HCT116 (cell line): Measurements from ENCODE around the gene GATB. TPM values are rescaled to one million over a fixed set of nuclear protein-coding genes. Genes with fewer than 3 reads are reported as not detected.

ENCODE experiments used
- ATAC-seq: fragments of 200-7000 bp; cut with Tn5 transposase; 2 replicates; pipeline ENCODE4 v1.9.1; 2020; ENCODE audit warnings: mild to moderate bottlenecking, moderate library complexity
- BruUV-seq: library from RNA; stranded (reverse); fragments of 400-500 nt; replicated peaks from 2 replicates; lab custom pipeline; 2021; lab: Mats Ljungman, UMichigan
- CTCF ChIA-PET: fragments of 300-600 bp; sonication (Branson Sonifier 250); formaldehyde crosslinking; loops from one replicate; lab custom pipeline; 2021; ENCODE audit warnings: antibody characterized with exemption; lab: Charles Lee
- POLR2A ChIA-PET: fragments of 300-600, 350-600 bp; sonication (Branson Sonifier 250); formaldehyde crosslinking; loops from one replicate; lab custom pipeline; 2021; ENCODE audit warnings: antibody characterized with exemption; lab: Charles Lee
- RAD21 ChIA-PET, 2 experiments: fragments of 300-600 bp; sonication (Branson Sonifier 250); formaldehyde crosslinking; loops; one replicate each; lab custom pipeline; 2023; ENCODE audit warnings: low total read pairs in 2 of 2; ENCODE audit not compliant: uncharacterized antibody in 2 of 2, unreplicated experiment in 2 of 2, low non-redundant PET in 1 of 2; lab: Charles Lee
- DNase-seq: peaks from one replicate; pipeline ENCODE4 v3.0.0-alpha.2; 2010; ENCODE audit warnings: low read depth, low spot score
- H2AFZ ChIP-seq: fragments of 200-600 bp; shearing (Covaris generic), sonication (generic); 2 replicates; pipeline ENCODE4 v1.6.1; 2017; ENCODE audit warnings: low read depth, mixed run types, mixed read lengths, antibody characterized with exemption, low read length; ENCODE audit not compliant: poor library complexity, severe bottlenecking
- H3K27ac ChIP-seq: 2 replicates; pipeline ENCODE4 v1.5.1; 2012; ENCODE audit warnings: low read depth, low read length
- H3K27me3 ChIP-seq: fragments of 200-600 bp; sonication (generic); 2 replicates; pipeline ENCODE4 v1.6.1; 2016; ENCODE audit warnings: mixed run types, low read length, mixed read lengths; ENCODE audit not compliant: insufficient read depth
- H3K36me3 ChIP-seq, 2 experiments: fragments of 200-500 bp in 1 of 2; fragments of 200-600 bp in 1 of 2; sonication (Bioruptor generic) in 1 of 2; sonication (generic) in 1 of 2; 2 replicates each; pipeline versions ENCODE4 v1.5.1 to v1.6.1; 2014 to 2016; ENCODE audit warnings: low read length in 2 of 2, inconsistent platforms in 1 of 2, mixed read lengths in 1 of 2, mixed run types in 1 of 2; ENCODE audit not compliant: insufficient read depth in 2 of 2, control insufficient read depth in 1 of 2
- H3K4me1 ChIP-seq, 2 experiments: fragments of 200-600 bp in 1 of 2; sonication (generic) in 1 of 2; 2 replicates each; pipeline versions ENCODE4 v1.5.1 to v1.6.1; 2012 to 2017; ENCODE audit warnings: low read length in 2 of 2, inconsistent platforms in 1 of 2, mild to moderate bottlenecking in 1 of 2, mixed read lengths in 1 of 2, mixed run types in 1 of 2, moderate library complexity in 1 of 2; ENCODE audit not compliant: insufficient read depth in 2 of 2, control insufficient read depth in 1 of 2
- H3K4me2 ChIP-seq: fragments of 200-600 bp; sonication (generic); 2 replicates; pipeline ENCODE4 v1.6.1; 2017; ENCODE audit warnings: mixed run types, low read length, mixed read lengths
- H3K4me3 ChIP-seq, 2 experiments: fragments of 200-600 bp in 1 of 2; sonication (generic) in 1 of 2; replicated peaks in 1 of 2; 2 replicates each; pipeline ENCODE4 v1.5.1; 2011 to 2016; ENCODE audit warnings: low read length in 2 of 2, control low read depth in 1 of 2, low read depth in 1 of 2, mild to moderate bottlenecking in 1 of 2, mixed read lengths in 1 of 2, mixed run types in 1 of 2
- H3K79me2 ChIP-seq: fragments of 200-600 bp; sonication (generic); 2 replicates; pipeline ENCODE4 v1.6.1; 2017; ENCODE audit warnings: mild to moderate bottlenecking, mixed run types, low read length, moderate library complexity, mixed read lengths; ENCODE audit not compliant: insufficient read depth
- H3K9ac ChIP-seq: fragments of 200-600 bp; sonication (generic); 2 replicates; pipeline ENCODE4 v1.6.1; 2016; ENCODE audit warnings: low read length, mixed read lengths
- H3K9me2 ChIP-seq: fragments of 200-600 bp; sonication (generic), shearing (Covaris generic); 2 replicates; pipeline ENCODE4 v1.6.1; 2017; ENCODE audit warnings: mixed run types, mild to moderate bottlenecking, moderate library complexity; ENCODE audit not compliant: insufficient read depth
- H3K9me3 ChIP-seq, 2 experiments: fragments of 200-500 bp in 1 of 2; fragments of 200-600 bp in 1 of 2; sonication (Bioruptor generic) in 1 of 2; sonication (generic) in 1 of 2; 2 replicates each; pipeline ENCODE4 v1.6.1; 2014 to 2017; ENCODE audit warnings: low read length in 2 of 2, mixed read lengths in 2 of 2, inconsistent platforms in 1 of 2, low read depth in 1 of 2, mild to moderate bottlenecking in 1 of 2, mixed run types in 1 of 2, moderate library complexity in 1 of 2; ENCODE audit not compliant: control insufficient read depth in 1 of 2, insufficient read depth in 1 of 2
- H4K20me1 ChIP-seq: fragments of 200-600 bp; sonication (generic), shearing (Covaris generic); 2 replicates; pipeline ENCODE4 v1.6.1; 2017; ENCODE audit warnings: mixed run types, mild to moderate bottlenecking, moderate library complexity; ENCODE audit not compliant: insufficient read depth
- CBX3 ChIP-seq: IDR thresholded peaks from 2 replicates; pipeline ENCODE4 v1.6.1; 2012; ENCODE audit warnings: low read depth
- EGR1 ChIP-seq: IDR thresholded peaks from 2 replicates; pipeline ENCODE4 v1.6.1; 2012; ENCODE audit warnings: low read depth
- EZH2 ChIP-seq: fragments of 200-600 bp; sonication (generic); IDR thresholded peaks from 2 replicates; pipeline ENCODE4 v1.6.1; 2017; ENCODE audit warnings: antibody characterized with exemption, mixed run types
- EZH2phosphoT487 ChIP-seq: fragments of 200-600 bp; IDR thresholded peaks from 2 replicates; pipeline ENCODE4 v1.6.1; 2018; ENCODE audit warnings: antibody characterized with exemption, borderline replicate concordance
- FOSL1 ChIP-seq: IDR thresholded peaks from 2 replicates; pipeline ENCODE4 v1.6.1; 2012; ENCODE audit warnings: low read depth
- JUND ChIP-seq: IDR thresholded peaks from 2 replicates; pipeline ENCODE4 v1.6.1; 2012
- POLR2A ChIP-seq: IDR thresholded peaks from 2 replicates; pipeline ENCODE4 v1.7.0; 2011; ENCODE audit warnings: borderline replicate concordance; ENCODE audit not compliant: insufficient read depth, insufficient read length; ENCODE audit errors: extremely low read depth
- POLR2AphosphoS5 ChIP-seq: IDR thresholded peaks from 2 replicates; pipeline ENCODE4 v1.6.1; 2011; ENCODE audit warnings: mild to moderate bottlenecking, low read depth, low read length, moderate library complexity
- RAD21 ChIP-seq: IDR thresholded peaks from 2 replicates; pipeline ENCODE4 v1.6.1; 2012; ENCODE audit warnings: low read depth, mild to moderate bottlenecking
- SIN3A ChIP-seq: IDR thresholded peaks from 2 replicates; pipeline ENCODE4 v1.6.1; 2012; ENCODE audit warnings: low read depth
- SP1 ChIP-seq: IDR thresholded peaks from 2 replicates; pipeline ENCODE4 v1.6.1; 2012; ENCODE audit warnings: low read depth
- SRF ChIP-seq: IDR thresholded peaks from 2 replicates; pipeline ENCODE4 v1.6.1; 2012; ENCODE audit warnings: low read depth
- TCF7L2 ChIP-seq: IDR thresholded peaks from 2 replicates; pipeline ENCODE4 v1.7.0; 2011; ENCODE audit warnings: borderline replicate concordance, inconsistent platforms; ENCODE audit not compliant: insufficient read depth, insufficient read length; ENCODE audit errors: extremely low read depth
- ZFX ChIP-seq: fragments of 450-650 bp; IDR thresholded peaks from 2 replicates; pipeline ENCODE4 v1.6.1; 2017
- ZNF274 ChIP-seq: fragments of 200-500 bp; sonication (Bioruptor generic); IDR thresholded peaks from 2 replicates; pipeline ENCODE4 v1.6.1; 2014; ENCODE audit warnings: mild to moderate bottlenecking, low read depth, low read length, inconsistent platforms
- intact Hi-C: fragments of 100-400 bp; cut with micrococcal nuclease; formaldehyde crosslinking; loops from 2 replicates; pipeline ENCODE4 v1.10.0; 2022
- total RNA-seq: library from RNA; stranded (reverse); gene quantifications from one replicate; pipeline ENCODE4 v1.2.1, GENCODE V29; 2021; ENCODE audit not compliant: unreplicated experiment
- TF ChIP-seq, protein P1 (sequence below): IDR thresholded peaks from 2 replicates; pipeline ENCODE4 v1.6.1; 2012; ENCODE audit warnings: low read depth
- TF ChIP-seq, protein P2 (sequence below): IDR thresholded peaks from 2 replicates; pipeline ENCODE4 v1.6.1; 2012
- TF ChIP-seq, protein P3 (sequence below): IDR thresholded peaks from 2 replicates; pipeline ENCODE4 v1.6.1; 2011; ENCODE audit warnings: mild to moderate bottlenecking, low read length, moderate library complexity; ENCODE audit not compliant: insufficient replicate concordance; ENCODE audit errors: extremely low read depth
- TF ChIP-seq, protein P4 (sequence below), 3 experiments: fragments of 200-600 bp in 1 of 3; sonication (generic) in 1 of 3; IDR thresholded peaks in 2 of 3; conservative IDR thresholded peaks in 1 of 3; 2 replicates each; pipeline ENCODE4 v1.5.1; 2012 to 2017; ENCODE audit warnings: low read depth in 2 of 3, low read length in 2 of 3, antibody characterized with exemption in 1 of 3, borderline replicate concordance in 1 of 3, control low read depth in 1 of 3, mild to moderate bottlenecking in 1 of 3, mixed read lengths in 1 of 3, mixed run types in 1 of 3, moderate library complexity in 1 of 3; ENCODE audit not compliant: insufficient read depth in 1 of 3
- TF ChIP-seq, protein P5 (sequence below): IDR thresholded peaks from 2 replicates; pipeline ENCODE4 v1.6.1; 2012

The GATB gene
- total RNA-seq, 1 experiment from 2014 or later, result 29.3 TPM

DNA sequence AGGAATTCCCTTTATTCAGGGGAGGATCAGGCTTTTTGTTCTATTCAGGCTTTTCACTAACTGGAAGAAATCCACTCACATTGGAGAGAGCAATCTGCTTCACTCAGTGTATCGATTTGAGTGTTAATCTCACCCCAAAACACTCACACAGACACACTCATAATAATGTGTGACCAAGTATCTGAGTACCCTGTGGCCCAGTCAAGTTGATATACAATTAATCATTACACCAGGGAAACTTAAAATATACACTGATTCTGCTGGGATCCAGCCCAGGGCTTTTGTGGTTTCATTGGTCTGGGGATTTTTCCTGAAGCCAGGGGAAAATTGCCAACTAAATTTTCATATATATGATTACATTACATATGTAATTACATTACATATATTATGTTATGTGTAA, 44.0 kb upstream of the GATB start:
- no peaks in the 10 kb centered on the region for H4K20me1 ChIP-seq
- no peak overlapping the region for H3K9ac ChIP-seq
- H3K79me2 ChIP-seq, result no peaks in the 10 kb centered on the region
- no peaks in the 10 kb centered on the region for H3K9me2 ChIP-seq
- H3K36me3 ChIP-seq, result no peaks in the 10 kb centered on the region
- ATAC-seq (no peak), DNase-seq (no peak)
- peaks cover 4 to 21% of the 10 kb centered on the region in 2 experiments; a peak in 2 of 4 replicates for H3K4me1 ChIP-seq
- no peak overlapping the region for H2AFZ ChIP-seq
- TF ChIP-seq TCF7L2 (no peak), POLR2AphosphoS5 (no peak), EZH2phosphoT487 (no peak), ZNF274 (no peak), SRF (no peak), CBX3 (no peak), EGR1 (no peak), POLR2A (no peak), EZH2 (no peak), SIN3A (no peak), SP1 (no peak), ZFX (no peak), FOSL1 (no peak), RAD21 (no peak), JUND (no peak)
- TF ChIP-seq, protein P1, sequence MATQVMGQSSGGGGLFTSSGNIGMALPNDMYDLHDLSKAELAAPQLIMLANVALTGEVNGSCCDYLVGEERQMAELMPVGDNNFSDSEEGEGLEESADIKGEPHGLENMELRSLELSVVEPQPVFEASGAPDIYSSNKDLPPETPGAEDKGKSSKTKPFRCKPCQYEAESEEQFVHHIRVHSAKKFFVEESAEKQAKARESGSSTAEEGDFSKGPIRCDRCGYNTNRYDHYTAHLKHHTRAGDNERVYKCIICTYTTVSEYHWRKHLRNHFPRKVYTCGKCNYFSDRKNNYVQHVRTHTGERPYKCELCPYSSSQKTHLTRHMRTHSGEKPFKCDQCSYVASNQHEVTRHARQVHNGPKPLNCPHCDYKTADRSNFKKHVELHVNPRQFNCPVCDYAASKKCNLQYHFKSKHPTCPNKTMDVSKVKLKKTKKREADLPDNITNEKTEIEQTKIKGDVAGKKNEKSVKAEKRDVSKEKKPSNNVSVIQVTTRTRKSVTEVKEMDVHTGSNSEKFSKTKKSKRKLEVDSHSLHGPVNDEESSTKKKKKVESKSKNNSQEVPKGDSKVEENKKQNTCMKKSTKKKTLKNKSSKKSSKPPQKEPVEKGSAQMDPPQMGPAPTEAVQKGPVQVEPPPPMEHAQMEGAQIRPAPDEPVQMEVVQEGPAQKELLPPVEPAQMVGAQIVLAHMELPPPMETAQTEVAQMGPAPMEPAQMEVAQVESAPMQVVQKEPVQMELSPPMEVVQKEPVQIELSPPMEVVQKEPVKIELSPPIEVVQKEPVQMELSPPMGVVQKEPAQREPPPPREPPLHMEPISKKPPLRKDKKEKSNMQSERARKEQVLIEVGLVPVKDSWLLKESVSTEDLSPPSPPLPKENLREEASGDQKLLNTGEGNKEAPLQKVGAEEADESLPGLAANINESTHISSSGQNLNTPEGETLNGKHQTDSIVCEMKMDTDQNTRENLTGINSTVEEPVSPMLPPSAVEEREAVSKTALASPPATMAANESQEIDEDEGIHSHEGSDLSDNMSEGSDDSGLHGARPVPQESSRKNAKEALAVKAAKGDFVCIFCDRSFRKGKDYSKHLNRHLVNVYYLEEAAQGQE, result no peak
- TF ChIP-seq, protein P2, sequence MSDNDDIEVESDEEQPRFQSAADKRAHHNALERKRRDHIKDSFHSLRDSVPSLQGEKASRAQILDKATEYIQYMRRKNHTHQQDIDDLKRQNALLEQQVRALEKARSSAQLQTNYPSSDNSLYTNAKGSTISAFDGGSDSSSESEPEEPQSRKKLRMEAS, result no peak
- TF ChIP-seq, protein P3, sequence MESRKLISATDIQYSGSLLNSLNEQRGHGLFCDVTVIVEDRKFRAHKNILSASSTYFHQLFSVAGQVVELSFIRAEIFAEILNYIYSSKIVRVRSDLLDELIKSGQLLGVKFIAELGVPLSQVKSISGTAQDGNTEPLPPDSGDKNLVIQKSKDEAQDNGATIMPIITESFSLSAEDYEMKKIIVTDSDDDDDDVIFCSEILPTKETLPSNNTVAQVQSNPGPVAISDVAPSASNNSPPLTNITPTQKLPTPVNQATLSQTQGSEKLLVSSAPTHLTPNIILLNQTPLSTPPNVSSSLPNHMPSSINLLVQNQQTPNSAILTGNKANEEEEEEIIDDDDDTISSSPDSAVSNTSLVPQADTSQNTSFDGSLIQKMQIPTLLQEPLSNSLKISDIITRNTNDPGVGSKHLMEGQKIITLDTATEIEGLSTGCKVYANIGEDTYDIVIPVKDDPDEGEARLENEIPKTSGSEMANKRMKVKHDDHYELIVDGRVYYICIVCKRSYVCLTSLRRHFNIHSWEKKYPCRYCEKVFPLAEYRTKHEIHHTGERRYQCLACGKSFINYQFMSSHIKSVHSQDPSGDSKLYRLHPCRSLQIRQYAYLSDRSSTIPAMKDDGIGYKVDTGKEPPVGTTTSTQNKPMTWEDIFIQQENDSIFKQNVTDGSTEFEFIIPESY, result no peak
- TF ChIP-seq, protein P4, sequence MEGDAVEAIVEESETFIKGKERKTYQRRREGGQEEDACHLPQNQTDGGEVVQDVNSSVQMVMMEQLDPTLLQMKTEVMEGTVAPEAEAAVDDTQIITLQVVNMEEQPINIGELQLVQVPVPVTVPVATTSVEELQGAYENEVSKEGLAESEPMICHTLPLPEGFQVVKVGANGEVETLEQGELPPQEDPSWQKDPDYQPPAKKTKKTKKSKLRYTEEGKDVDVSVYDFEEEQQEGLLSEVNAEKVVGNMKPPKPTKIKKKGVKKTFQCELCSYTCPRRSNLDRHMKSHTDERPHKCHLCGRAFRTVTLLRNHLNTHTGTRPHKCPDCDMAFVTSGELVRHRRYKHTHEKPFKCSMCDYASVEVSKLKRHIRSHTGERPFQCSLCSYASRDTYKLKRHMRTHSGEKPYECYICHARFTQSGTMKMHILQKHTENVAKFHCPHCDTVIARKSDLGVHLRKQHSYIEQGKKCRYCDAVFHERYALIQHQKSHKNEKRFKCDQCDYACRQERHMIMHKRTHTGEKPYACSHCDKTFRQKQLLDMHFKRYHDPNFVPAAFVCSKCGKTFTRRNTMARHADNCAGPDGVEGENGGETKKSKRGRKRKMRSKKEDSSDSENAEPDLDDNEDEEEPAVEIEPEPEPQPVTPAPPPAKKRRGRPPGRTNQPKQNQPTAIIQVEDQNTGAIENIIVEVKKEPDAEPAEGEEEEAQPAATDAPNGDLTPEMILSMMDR (IDR thresholded peaks at IDR 0.05 in 2 of 3, conservative IDR thresholded peaks at IDR 0.05 in 1 of 3; ENCODE audit: borderline replicate concordance in 1 of 3, insufficient read depth in 1 of 3, low read depth in 2 of 3, low read length in 2 of 3), result no peak
- TF ChIP-seq, protein P5, sequence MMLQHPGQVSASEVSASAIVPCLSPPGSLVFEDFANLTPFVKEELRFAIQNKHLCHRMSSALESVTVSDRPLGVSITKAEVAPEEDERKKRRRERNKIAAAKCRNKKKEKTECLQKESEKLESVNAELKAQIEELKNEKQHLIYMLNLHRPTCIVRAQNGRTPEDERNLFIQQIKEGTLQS, result no peak
- no peak overlapping the region for H3K4me3 ChIP-seq
- no TSS peak for BruUV-seq
- no peak overlapping the region for H3K4me2 ChIP-seq
- CTCF ChIA-PET, result no interaction called here
- no peak overlapping the region for H3K27ac ChIP-seq
- no peaks in the 10 kb centered on the region for H3K27me3 ChIP-seq
- no peaks in the 10 kb centered on the region for H3K9me3 ChIP-seq
- intact Hi-C loops, result no loop called here
- POLR2A ChIA-PET, result no interaction called here
- RAD21 ChIA-PET, result no interaction called here
